ENCODE results near the gene ROBO1.

- TF ChIP-seq CTCF (IDR thresholded peaks at IDR 0.05; ENCODE audit: low read length) (no peak), EZH2 (optimal IDR thresholded peaks at IDR 0.05; ENCODE audit: low read depth, low read length) (no peak), EZH2phosphoT487 (IDR thresholded peaks at IDR 0.05; ENCODE audit: low read length) (no peak)
Measured at GRCh38 chr3:79344876-79345871, 422.6 kb downstream of the ROBO1 start.

Measured in MM.1S (cell line).